ENCODE data around the gene ZNF594. TPM values are rescaled to one million over a fixed set of nuclear protein-coding genes. Genes with fewer than 3 reads are reported as not detected.
"Not testable (repeated sequence)": the region's sequence is repeated elsewhere in the genome, so short reads cannot be mapped to it uniquely, and the experiment has no call there.

ZNF594 gene
- polyA plus RNA-seq, 10 donors, result 7.2 to 13.5 (median 9.0) TPM

DNA sequence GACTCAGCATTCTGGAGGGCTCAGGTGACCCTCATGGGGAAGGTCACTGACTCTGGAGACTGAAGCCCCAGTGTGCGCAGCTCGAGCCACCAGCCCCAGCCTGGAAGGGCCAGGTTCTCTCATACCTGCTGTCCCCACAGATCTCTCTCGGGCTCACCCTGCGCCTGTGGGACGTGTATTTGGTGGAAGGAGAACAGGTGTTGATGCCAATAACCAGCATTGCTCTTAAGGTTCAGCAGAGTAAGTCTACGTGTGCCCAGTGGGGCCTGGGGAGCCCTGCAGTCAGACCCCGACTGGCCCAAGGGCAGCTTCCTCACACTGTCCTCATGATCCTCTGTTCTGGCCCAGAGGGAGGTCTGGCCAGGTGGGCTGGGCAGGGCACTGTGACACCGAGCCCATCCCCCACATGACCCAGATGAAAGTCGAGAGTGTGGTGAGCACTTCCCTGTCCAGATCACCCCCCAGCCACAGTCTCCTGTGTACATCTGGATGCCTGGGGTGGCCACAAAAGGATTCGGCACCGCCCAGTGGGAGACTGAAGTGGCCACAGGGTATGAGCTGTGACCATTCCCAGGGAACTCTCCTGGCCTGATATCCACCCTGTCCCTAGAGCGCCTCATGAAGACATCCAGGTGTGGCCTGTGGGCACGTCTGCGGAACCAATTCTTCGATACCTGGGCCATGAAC, 54.0 kb downstream of the ZNF594 start:
- DNase-seq, result not testable (repeated sequence)

DNA sequence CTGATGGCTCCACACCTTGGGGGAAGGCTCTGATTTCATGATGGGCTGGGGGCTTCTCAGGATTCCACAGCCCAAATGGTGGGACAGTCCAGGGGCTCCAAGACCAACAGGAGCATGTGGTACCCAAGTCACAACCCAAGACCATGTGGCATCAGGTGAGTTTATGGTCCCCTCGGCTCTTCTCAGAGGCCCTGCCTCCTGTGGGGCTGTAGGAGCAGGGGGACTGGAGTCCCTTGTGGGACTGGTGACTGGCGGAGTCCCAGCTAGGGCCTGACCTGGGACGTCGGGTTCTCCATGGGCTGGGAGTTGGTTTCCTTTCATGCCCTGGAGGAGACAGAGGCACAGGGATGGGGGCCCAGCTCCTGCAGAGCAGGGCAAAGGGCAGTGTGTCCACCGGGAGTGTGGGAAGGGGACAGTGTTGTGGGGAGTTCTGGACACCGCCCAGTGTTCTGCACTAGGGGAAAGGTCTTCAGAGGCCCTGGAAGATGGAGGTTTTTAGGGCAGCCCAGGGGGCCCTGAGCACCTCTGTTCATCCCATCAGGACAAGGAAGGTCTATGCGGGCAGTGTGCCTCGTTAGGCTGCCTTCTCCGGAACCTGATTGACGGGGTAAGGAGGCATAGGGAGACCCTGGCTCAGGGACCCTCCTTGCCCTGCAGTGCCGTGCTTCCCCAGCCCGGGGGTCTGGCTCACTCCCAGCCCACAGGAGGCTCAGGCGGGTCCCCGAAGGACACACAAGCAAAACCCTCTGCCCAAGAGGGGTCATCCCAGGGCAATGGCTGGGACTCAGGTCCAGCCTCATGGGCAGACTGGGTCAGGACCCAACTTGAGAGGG, 54.9 kb downstream of the ZNF594 start:
- DNase-seq, result not testable (repeated sequence)

DNA sequence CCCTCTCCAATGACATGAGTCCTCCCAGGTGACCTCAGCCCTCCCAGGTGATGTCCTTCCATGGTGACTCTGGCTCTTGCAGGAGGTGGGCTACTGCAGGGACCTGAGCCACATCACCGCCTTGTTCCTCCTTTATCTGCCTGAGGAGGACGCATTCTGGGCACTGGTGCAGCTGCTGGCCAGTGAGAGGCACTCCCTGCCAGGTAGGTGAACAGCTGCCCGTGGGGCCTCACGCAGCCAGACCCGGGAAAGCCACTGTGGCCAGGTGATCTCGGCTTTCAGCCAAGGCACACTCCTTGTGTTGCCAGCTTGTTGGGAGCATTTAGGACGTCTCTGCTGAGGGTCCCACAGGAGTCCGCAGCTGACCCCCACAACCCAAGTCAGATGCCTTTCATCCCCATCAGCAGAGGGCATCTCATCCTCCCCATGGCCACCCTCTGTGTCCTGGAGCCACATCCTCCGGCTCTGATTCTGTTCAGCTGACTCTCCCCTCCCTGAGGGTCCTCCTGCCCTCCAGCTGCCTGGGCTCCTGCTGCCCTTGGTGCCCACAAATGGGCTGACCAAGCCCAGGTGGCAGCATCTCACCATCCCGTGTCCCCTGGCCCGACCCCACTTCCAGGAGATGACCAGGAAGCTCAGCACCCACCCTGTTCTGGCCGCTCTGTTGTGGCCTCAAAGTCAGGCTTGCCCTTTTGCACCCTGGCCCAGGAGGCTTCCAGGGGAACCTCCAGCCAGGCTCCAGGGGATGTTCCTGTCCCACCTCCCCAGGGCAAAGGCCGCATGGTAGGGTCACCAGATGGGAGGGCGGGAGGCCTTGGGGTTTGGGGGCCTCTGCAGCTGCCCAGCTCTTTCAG, 55.7 kb downstream of the ZNF594 start:
- DNase-seq, result no peak

GRCh38 chr17:5135131-5135712, 56.4 kb downstream of the ZNF594 start:
- not testable (repeated sequence) for DNase-seq

DNA sequence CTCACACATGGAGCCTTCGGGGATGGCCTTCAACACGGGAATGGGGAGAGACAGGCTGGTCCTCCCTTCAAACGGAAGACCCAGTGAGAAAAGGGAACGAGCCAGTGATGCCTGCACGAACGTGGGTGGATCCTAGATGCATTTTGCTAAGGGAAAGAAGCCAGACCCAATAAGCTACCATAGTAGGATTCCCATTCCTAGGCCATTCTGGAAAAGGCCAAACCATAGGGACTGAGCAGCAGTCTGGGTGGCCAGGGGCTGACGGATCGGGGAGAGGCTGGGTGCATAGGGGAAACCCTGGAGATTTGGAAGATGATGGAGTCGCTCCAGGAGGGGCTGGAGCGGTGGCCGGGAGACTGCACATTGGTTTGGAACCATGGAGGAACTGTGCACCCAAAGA, 57.1 kb downstream of the ZNF594 start:
- not testable (repeated sequence) for DNase-seq

GRCh38 chr17:5133961-5134360, 57.7 kb downstream of the ZNF594 start:
- DNase-seq, result not testable (repeated sequence)

DNA sequence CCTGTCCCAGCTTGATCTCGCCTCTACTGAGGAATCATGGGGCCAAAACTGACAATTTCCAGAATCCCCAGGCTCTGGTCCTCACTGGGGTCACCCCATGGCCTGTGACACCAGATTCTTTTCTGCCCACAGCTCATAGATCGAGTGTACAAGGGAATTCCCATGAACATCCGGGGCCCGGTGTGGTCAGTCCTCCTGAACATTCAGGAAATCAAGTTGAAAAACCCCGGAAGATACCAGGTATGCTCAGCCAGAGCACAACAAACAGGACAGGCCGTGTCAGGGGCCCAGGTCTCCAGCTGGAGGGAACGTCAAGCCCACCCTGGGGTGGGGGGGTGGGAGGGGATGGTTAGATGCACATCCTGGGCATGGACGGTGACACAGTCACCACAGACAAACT, 58.4 kb downstream of the ZNF594 start:
- DNase-seq, result no peak

GRCh38 chr17:5132503-5133225, 59.0 kb downstream of the ZNF594 start:
- not testable (repeated sequence) for DNase-seq

- DNase-seq, result not testable (repeated sequence)
These were observed 59.7 kb downstream of the ZNF594 start for GRCh38 chr17:5131799-5132502.

DNA sequence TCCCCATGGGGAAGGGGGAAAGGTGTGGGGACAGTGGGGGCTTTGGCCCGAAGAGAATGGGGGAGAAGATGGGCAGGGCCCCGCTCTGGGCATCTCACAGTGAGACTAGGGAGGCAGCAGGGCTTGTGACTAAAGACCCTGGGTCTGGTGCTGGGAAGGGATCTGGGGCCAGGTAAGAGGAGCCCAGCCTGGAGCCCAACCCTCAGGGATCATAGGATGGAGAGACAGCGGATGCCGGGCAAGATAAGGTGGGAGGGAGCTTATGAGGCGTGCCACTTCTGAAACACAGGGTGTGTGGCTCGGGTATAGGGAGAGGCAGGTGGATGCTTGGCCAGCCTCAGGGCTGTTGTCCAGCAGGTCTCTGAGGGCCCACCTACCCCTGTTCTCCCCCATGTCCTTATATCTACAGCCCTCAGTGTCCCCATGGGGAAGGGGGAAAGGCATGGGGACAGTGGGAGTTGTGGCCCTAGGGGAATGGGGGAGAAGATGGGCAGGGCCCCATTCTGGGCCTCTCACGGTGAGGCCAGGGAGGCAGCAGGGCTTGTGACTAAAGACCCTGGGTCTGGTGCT, 60.4 kb downstream of the ZNF594 start:
- no peak for DNase-seq

DNA sequence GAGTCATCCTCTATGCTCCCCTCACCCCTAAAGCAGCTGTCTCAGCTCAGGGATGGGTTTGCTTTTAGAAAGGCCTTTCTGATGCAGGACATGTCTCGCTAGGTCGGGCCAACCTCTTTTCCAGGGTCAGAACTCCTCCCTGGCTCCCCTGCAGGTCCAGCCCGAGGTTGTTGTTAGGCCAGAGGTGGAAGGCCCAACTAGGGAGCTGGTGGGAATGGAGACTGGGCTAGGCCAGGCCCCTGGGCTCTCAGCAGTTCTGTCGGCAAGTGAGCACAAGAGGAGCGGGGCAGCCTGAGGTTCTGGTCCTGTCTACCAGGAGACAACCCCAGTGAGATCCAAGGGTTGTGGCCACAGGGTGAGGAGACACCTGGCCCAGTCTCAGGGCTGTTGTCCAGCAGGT, 61.0 kb downstream of the ZNF594 start:
- DNase-seq, result not testable (repeated sequence)

- DNase-seq, result not testable (repeated sequence)
These were observed 61.4 kb downstream of the ZNF594 start for GRCh38 chr17:5130261-5130660.

GRCh38 chr17:5129770-5130169, 61.9 kb downstream of the ZNF594 start:
- DNase-seq, result not testable (repeated sequence)

Other genes starting within 250 kb of the ZNF594 start
- 100 to 1,000 TPM; 282 to 440 (median 354) TPM for gene PFN1, start 243.3 kb downstream of the ZNF594 start, polyA plus RNA-seq (ENCODE audit: insufficient read length in 10 of 10)
- gene ENO3, start 240.7 kb downstream of the ZNF594 start, polyA plus RNA-seq (ENCODE audit: insufficient read length in 10 of 10), result 1,000 to 10,000 TPM in 9 of 10 donors, 100 to 1,000 TPM in 1; 770 to 2,512 (median 1,687) TPM
- gene SPAG7, start 224.1 kb downstream of the ZNF594 start, polyA plus RNA-seq (ENCODE audit: insufficient read length in 10 of 10), result 100 to 1,000 TPM in 2 of 10 donors, 10 to 100 TPM in 8; 78.8 to 113 (median 81.3) TPM
- gene CAMTA2, start 204.2 kb downstream of the ZNF594 start, polyA plus RNA-seq (ENCODE audit: insufficient read length in 10 of 10), result 10 to 100 TPM; 14.6 to 33.9 (median 21.6) TPM
- gene INCA1, start 194.3 kb downstream of the ZNF594 start, polyA plus RNA-seq (ENCODE audit: insufficient read length in 10 of 10), result 1 to 10 TPM; 3.0 to 6.9 (median 4.2) TPM
- 100 to 1,000 TPM in 5 of 10 donors, 10 to 100 TPM in 5; 74.9 to 113 (median 100) TPM for gene KIF1C, start 193.9 kb downstream of the ZNF594 start, polyA plus RNA-seq (ENCODE audit: insufficient read length in 10 of 10)
- under 1 TPM in 8 of 10 donors, not detected in 2; 0.07 to 0.28 (median 0.15) TPM for gene SLC52A1, start 156.4 kb downstream of the ZNF594 start, polyA plus RNA-seq (ENCODE audit: insufficient read length in 10 of 10)
- gene ZFP3, start 113.4 kb downstream of the ZNF594 start, polyA plus RNA-seq (ENCODE audit: insufficient read length in 10 of 10), result 10 to 100 TPM in 7 of 10 donors, 1 to 10 TPM in 3; 8.2 to 14.2 (median 10.8) TPM
- 10 to 100 TPM in 8 of 10 donors, 1 to 10 TPM in 2; 8.6 to 33.3 (median 10.7) TPM for gene ZNF232, start 80.0 kb downstream of the ZNF594 start, polyA plus RNA-seq (ENCODE audit: insufficient read length in 10 of 10)
- 10 to 100 TPM in 5 of 10 donors, 1 to 10 TPM in 5; 5.1 to 38.9 (median 10.5) TPM for gene USP6, start 75.8 kb downstream of the ZNF594 start, polyA plus RNA-seq (ENCODE audit: insufficient read length in 10 of 10)
- gene SCIMP, start 43.0 kb upstream of the ZNF594 start, polyA plus RNA-seq (ENCODE audit: insufficient read length in 10 of 10), result 1 to 10 TPM in 9 of 10 donors, under 1 TPM in 1; 0.99 to 2.0 (median 1.4) TPM
- 10 to 100 TPM; 45.4 to 75.4 (median 55.1) TPM for gene RABEP1, start 90.4 kb upstream of the ZNF594 start, polyA plus RNA-seq (ENCODE audit: insufficient read length in 10 of 10)
- 10 to 100 TPM; 40.4 to 52.3 (median 43.9) TPM for gene NUP88, start 227.8 kb upstream of the ZNF594 start, polyA plus RNA-seq (ENCODE audit: insufficient read length in 10 of 10)
- 10 to 100 TPM; 40.0 to 57.0 (median 47.0) TPM for gene RPAIN, start 228.3 kb upstream of the ZNF594 start, polyA plus RNA-seq (ENCODE audit: insufficient read length in 10 of 10)
- 100 to 1,000 TPM; 104 to 132 (median 119) TPM for gene C1QBP, start 247.3 kb upstream of the ZNF594 start, polyA plus RNA-seq (ENCODE audit: insufficient read length in 10 of 10)

Measured in muscle of back (tissue), 11 donors.